Dermis microvascular lymphatic vessel endothelial cell (primary cell): ENCODE results near the gene SPTB. TPM values are rescaled to one million over a fixed set of nuclear protein-coding genes. Genes with fewer than 3 reads are reported as not detected.
"Not testable (repeated sequence)": the region's sequence is repeated elsewhere in the genome, so short reads cannot be mapped to it uniquely, and the experiment has no call there.

Experiments used
- DNase-seq, 2 donors: peaks; one replicate each; pipeline versions ENCODE4 v3.0.0 to v3.0.0-alpha.2; 2010; ENCODE audit warnings: low read depth in 2 of 2
- total RNA-seq: library from RNA; depleted of rRNA; stranded (reverse); fragments of >200 nt; gene quantifications from 2 replicates; pipeline ENCODE4 v1.2.1, GENCODE V29; 2014

SPTB gene
- total RNA-seq, result under 0.01 and 0.13 TPM in 2 replicates

DNA sequence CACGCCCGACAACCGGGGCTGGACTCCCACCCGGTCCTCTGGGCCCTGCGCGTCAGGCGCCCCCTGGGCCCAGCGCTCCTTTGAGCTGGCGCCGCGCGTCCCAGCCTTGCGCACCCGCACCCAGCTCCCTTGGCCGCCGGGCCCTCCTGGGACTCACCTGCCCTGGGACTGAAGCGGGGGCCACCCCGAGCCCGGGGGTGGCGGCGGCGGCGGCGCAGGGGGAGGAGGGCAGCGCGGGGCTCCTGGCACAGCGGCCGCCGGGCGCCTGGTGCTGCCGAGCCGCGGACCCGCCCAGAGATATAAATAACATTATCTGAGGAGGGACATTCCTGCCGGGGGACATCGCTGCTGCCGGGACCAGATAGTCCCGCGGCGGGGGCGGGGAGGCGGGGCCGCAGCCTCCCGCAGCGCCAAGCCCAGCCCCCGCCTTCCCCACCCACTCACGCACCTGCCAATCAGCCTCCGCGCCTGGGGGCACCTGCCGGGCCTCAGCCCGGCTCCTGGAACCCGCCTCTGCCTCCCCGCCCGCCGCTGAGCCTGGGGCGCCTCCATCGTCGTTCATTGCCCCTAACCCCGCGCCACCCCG, at the start of gene SPTB:
Gene SPTB (minus strand): TSS at position 273 of the 586 bp plus-strand sequence. CDS start 56,813 bp downstream, outside the sequence.
- DNase-seq, result peak in 1 of 2 donors; percentile 9

DNA sequence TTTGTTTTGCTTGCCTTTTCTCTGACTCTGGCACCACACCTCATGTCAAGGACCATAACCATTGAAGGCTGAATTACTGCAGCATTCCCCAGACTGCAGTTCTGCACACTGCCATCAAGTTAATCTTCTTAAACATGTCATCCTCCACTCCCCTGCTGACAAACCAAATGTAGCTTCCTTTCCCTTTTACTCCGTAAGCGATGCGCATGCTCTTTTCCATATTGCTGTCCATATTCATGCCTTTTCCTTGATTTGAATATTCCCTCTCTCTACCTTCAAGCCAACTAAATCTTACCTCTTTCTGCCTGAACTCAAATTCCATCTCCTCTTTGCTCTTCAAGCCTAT, 49.3 kb upstream of the SPTB start:
- no peak for DNase-seq

DNA sequence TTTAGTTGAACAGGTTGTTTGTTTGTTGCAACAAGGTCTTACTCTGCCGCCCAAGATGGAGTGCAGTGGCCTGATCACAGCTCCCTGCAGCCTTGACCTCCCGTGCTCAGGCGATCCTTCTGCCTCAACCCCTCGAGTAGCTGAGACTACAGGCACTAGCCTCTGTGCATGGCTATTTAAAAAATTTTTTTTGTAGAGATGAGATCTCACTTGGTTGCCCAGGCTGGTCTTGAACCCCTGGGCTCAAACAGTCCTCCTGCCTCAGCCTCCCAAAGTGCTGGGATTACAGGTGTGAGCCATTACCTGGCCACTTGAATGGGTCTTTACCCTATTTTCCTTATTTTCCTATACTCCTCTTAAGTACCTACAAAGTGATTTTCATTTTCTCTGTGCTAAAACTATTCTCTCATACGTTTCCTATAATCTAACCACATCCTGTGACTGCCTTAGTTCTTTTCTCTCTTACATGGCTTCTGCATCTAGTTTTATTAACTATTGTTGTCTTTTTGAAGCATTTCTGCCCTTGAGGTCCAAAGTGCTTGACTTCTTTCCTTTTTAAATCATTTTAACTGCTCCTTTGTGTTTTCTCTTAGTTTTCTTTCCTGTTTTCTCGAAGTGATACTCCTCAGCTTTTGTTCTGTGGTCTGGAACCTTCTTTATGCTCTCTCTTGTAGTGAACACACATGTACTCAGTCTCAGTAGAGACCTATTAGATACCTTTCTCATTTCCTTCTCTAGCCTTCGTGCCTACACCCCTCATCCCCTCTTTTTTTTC, 48.7 kb upstream of the SPTB start:
- peak in 1 of 2 donors; percentile 37 for DNase-seq

DNA sequence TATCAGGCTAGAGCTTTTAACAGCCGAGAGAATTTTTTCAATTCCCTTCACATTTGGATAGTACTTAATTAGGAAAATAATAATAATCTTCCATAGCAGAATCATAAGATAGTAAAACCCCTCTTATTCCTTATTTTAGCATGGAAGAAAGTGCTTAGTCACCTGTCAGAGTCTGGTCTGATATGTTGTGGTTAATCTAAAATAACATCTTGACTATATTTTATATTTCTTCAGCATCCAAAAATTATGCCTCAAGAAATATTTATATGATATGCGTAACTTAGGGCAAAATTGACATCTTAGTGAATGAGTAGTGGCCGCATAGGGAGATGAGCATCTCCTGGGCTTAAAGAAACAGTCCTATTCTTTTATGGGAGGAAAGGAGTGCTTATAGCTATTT, 47.3 kb upstream of the SPTB start:
- DNase-seq, result no peak

DNA sequence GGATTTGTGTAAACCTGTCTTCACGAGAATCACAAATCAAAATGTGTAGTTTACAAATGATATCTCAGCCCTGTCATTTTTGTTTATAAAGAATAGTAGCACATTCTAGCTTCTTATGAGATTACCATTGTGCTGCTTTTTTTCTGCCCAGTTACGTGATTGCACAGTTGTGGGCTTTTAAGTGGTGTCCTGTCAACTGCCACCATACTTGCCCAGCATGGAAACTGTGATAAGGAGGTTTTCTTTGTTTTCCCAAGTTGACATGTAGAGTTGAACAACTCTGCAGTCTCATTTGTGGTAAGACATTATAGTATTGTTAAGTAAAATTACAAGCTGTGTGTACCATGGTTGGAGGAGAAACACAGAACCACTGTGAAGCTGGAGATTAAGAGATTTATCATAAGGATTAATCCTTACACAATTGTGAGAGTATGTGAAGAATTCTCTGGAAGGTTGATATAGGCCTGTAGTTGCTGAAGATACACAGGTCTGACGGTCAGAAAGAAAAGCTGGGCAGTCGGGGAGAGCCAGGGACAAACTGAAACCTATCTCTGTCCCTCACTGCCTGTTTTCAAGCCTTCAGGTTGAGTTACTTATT, 46.8 kb upstream of the SPTB start:
- no peak for DNase-seq

DNA sequence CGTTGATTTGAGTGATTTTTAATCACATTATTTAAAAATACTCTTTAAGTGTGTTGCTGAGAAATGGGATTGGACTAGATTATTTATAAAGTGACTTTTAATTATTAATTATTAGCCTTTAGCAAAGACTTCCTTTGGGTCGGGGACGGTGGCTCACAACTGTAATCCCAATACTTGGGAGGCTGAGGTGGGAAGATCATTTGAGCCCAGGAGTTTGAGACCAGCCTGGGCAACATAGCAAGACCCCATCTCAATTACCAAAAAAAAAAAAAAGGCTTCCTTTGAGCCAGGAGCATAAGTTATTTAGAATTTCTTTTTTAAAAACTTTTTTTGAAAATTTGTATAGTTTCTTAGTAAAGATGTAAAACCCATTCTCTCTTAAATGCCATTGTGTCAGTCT, 43.3 kb upstream of the SPTB start:
- DNase-seq, result no peak

DNA sequence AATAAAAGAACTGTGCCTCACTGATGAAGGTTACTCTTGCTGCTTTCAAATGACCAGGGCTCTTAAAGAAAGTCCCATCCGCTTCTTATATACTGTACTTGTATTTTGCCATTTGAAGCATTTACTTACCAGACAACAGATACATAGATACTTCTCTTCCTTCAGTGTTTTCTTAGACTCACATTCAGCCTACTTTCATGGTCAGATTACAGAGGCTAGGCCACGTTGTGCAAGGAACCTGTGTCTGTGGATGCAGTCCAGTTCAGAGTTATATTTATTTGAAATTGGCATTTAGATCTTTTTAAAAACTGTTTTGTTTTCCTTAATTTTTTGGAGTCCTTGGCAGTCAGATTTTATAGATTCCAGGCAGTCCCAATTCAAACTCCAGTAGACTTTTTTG, 40.8 kb upstream of the SPTB start:
- DNase-seq, result no peak

DNA sequence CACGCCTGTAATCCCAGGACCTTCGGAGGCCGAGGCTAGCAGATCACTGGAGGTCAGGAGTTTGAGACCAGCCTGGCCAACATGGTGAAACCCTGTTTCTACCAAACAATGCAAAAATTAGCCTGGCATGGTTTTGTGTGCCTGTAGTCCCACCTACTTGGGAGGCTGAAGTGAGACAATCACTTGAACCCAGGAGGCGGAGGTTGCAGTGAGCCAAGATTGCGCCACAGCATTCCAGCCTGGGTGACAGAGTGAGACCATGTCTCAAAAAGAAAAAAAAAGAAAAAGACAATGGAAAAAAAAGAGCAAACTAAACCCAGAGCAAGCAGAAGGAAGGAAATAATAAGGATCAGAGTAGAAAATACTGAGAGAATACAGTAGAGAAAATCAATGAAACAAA, 39.9 kb upstream of the SPTB start:
- no peak for DNase-seq

DNA sequence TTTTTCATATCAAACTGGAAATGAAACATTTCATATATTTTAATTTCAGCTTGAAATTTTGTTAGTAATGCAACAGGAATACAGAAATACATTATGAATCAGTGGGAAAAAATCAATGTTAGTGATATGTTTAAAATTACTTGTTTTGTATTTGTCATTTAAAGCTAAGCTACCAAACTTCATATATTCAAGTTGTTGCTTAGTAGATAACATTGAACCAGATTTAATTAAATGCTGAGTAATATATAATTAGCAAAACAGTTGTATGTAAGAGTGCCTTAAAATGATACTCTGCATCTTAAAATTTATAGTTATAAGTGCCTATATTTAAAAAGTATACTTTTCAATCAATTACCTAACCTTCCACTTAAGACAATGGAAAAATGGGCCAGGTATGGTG, 39.5 kb upstream of the SPTB start:
- DNase-seq, result no peak

DNA sequence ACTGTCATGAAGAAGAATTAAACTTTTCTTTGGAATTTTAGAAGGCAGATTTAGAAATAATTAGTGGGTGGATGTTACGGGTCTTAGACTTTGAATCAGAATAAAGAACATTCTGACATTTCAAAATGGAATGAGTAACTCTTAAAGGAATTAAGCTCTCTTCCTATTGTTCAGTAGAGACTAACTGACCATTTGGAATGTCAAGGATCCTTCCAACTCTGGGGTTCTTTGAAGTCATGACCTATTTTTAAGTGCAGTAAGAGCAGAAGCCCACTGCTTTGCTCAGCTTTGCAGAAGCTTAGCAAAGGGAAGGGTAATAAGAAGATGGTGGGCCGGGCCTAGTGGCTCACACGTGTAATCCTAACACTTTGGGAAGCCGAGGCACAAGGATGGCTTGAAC, 38.5 kb upstream of the SPTB start:
- no peak for DNase-seq

DNA sequence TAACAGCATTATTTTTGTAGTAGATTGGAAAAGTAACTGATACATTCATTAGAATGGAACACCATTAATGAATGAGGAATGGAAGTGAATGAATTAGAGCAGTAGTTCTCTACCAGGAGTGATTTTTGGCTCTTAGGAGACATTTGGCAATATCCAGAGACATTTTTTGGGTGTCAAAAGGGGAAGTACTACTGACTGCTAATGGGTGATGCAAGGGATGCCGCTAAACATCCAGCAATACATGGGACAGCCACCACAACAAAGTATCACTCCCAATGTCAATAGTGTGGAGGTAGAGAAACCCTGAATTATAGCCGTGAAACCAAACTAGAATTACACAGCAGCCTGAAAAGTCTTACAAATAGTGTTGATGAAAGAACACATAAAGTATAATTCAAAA, 36.1 kb upstream of the SPTB start:
- no peak for DNase-seq

DNA sequence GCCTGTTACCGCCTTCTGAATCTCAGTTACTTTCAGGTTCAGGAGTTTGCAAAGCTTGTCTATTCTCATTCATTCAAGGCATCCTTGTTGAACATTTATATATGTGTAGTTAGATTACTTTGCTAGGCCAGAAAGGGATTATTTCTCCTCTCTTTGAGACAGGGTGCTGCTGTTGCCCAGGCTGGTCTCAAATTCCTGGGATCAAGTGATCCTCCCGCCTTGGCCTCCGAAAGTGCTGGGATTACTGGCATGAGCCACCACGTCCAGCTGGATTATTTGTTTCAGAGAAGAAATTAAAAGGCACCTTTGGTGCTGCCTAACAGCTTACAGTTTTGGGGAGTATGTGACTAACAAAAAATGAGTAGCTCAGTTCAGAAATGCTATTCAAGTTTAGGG, 35.3 kb upstream of the SPTB start:
- DNase-seq, result no peak

DNA sequence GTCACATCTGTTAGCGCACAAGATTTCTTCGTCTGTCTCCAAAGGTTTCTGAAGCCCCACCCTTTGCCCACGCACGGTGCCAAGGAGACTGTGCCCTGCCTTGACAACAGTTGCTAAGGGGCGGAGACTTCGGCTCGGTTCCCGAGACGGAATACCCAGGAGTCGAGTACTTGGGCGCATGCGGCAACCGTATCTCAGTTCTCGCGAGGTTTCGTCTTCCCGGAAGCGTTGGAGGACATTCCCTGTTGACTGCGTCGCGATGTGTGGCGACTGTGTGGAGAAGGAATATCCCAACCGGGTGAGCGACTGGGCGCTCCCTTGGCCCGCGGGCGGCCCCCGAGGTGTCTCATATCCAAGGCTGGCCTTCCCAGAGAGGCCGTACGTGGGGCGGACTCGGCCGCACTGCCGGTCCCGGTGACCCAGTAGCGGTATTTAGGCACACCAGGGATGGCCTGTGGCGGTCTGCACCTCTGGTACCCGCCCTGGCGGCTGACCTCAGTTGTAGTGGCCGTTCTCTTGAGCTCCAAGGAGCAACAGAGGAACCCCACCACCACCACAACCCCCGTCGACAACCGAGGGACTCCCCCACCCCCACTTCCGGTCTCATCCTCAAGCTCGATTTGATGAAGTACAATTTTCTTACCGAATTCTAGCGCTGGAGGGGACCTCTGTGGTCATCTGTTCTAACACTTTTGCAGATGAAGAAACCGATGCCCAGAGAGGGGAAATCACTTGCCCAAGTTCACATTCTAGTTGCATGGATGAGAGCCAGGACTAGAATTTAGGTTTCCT, 34.7 kb upstream of the SPTB start, which contains the start of gene CHURC1:
Gene CHURC1 (plus strand): TSS at position 219 of the 792 bp plus-strand sequence. CDS start 41 bp downstream, at position 260.
- peak; percentile 94 to 97 for DNase-seq

DNA sequence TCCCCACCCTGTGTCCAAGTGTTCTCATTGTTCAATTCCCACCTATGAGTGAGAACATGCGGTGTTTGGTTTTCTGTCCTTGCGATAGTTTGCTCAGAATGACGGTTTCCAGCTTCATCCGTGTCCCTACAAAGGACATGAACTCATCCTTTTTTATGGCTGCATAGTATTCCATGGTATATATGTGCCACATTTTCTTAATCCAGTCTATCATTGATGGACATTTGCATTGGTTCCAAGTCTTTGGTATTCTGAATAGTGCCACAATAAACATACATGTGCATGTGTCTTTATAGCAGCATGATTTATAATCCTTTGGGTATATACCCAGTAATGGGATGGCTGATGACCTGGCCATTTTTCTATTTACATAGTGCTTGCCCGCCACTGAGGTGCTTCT, 33.8 kb upstream of the SPTB start:
- DNase-seq, result not testable (repeated sequence)

DNA sequence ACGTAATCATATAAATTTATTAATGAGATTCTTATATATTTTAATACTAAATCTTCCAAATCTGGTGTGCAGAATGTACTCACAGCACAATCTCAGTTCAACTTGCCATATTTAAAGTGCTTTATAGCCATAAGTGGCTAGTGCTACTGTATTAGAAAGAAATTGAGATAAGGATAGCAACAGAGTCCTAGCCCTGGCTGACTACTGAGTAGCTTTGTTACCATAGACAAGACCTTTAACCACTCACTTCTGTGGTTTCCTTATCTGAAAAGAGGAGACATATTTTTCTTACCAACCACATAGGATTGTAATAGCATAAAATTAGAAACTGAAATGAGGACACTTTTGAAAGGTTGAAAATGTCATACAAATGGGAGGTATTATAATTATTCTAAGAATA, 32.6 kb upstream of the SPTB start:
- DNase-seq, result no peak

DNA sequence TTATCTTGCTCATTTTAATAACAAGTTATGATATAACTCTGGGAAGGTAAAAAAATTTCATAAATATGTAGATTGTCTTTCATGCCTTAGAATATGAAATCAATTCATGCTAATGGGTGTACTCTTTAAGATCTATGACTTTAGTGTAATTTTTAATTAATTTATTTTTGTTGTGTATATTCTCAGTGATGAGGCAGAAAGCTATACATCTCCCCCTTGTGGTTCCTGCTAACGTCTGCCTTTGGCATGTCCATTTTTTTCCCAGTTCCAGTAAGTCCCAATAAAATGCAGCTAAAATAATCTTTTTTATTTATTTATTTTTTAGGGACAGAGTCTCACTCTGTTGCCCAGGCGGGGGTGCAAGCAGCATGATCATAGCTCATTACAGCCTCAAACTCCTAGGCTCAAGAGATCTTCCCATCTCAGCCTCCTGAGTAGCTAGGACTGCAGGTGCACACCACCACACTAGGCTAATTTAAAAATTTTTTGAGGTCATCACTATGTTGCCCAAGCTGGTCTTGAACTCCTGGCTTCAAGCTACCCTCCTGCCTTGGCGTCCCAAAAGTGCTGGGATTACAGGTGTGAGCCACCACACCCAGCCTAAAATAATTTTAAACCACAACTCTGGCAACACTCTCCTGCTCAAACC, 31.3 kb upstream of the SPTB start:
- peak; percentile 24 to 50 for DNase-seq

DNA sequence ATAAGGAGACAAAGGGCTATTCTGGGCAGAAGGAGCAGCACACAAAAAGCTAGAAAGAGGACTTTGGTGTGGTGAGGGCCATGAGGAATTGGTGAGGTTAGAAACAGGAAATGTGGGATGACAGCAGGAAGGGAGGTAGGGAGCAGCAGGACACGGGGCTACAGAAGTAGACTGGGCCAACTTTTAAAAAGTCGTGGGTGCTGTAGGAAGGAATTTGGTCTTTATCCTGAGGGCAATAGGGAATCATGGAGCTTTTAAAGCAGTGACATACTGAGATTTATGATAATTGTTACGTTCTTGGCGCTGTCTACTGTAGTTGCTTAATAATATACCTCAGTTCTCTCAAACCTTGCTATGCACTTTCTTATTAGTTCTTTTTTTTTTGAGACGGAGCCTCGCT, 26.3 kb upstream of the SPTB start:
- DNase-seq, result no peak

DNA sequence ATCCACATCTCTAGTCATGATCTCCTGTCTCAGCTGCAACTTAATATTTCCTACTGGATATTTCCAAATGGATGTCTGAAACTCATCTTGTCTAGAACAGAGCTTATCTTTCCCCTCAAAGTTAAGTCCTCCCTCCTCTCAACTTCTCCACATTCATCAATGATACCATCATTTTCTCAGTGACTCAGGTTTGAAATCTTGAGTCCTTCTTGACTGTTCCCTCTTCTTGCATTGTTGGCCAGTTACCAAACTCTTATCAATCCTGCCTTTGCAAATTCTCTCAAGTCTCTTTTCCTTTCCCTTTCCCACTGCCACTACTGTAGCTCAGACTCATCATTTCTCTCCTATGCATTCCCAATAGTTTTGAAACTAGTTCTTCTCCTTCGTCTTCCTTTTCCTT, 20.3 kb upstream of the SPTB start:
- no peak for DNase-seq

DNA sequence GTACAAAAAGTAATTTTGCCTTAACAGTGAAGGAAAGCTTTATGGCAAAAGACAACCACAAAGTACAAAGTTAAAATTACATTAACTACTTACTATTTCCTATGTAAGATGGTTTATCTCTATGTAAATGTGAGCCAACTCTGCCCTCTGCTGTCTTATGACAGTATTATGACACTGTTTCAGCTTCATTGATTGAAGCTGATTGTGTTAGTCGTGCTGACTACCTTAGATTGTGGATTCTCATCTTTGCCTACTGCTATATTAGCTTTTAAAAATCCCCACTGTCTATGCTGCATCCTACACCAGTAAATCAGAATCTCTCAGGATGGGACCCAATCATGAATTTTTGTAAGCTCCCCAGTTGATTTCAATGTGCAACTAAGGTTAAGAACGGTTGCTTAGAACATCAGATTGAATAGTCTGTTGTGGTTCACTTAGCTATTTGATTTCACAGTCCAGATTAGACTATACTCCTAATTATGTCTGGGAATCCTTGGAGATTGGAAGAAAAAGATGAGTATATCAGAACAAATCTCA, 12.2 kb upstream of the SPTB start:
- peak; percentile 70 to 75 for DNase-seq

DNA sequence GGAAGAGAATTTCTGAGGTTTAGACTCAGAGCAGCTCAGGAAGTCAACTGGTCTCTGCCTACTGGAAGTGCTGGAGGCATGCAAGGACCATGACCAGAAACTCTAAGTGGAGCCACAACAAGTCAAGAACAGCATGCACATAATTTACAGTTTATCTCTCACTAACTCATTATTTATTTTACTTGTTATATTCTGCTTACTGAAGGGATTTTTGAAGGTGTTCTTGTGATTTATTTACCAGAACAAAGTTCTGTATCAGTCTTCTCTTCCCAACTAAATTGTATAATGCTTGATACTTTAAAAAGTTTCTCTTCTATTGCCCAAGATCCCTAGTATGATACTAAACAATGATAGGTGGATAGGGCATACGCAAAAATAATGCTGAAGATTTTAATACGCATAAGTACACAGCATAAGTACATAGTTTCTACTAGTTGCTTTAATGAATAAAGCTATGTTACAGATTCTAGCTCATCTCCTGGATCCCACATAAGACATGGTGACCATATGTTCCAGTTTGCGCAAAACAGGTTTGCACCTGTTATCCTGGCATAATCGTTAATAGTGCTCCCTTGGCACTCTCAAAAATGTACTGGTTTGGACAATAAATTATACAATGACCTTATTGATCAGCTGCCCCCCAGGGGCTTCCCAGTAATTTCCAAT, 11.6 kb upstream of the SPTB start:
- DNase-seq, result no peak

DNA sequence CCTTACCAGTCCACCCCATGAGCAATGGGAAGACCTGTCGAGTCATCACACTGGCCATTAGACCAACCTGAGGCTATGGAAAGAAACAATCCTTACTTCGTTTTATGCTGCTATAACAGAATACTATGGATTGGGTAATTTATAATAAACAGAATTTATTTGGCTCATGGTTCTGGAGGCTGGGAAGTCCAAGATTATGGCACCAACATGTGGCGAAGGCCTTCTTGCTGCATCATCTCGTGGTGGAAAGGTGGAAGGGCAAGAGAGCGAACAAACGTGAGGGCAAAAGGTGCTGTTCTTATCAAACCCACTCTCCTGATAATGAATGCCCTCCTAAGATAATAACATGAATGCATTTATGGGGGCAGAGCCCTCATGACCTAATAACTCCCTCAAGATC, 9.6 kb upstream of the SPTB start:
- DNase-seq, result no peak
